ENCODE data around the gene SLC13A2.

GRCh38 chr17:28474111-28474531 lies 677 bp downstream of the SLC13A2 start:
- TF ChIP-seq EZH2 (IDR thresholded peaks at IDR 0.05) (no peak), POLR2AphosphoS5 (IDR thresholded peaks at IDR 0.05; ENCODE audit: borderline replicate concordance, low read depth, low read length) (no peak), FOXP2 (optimal IDR thresholded peaks at IDR 0.05; ENCODE audit: control extremely low read depth, extremely low read length, insufficient read depth) (no peak)
